Right ventricle myocardium inferior (tissue), 1 donor: ENCODE data around the gene EN2. TPM values are rescaled to one million over a fixed set of nuclear protein-coding genes. Genes with fewer than 3 reads are reported as not detected.

ENCODE experiments used
- ATAC-seq: fragments of 200-7000 bp; cut with Tn5 transposase; one replicate; pipeline ENCODE4 v1.9.1; 2020; ENCODE audit warnings: mild to moderate bottlenecking, moderate library complexity
- DNase-seq: peaks from one replicate; pipeline ENCODE4 v3.0.0; 2021; ENCODE audit errors: missing footprints
- intact Hi-C: fragments of 100-400 bp; cut with DNase I; formaldehyde crosslinking; loops from one replicate; pipeline ENCODE4 v1.11.0; 2022
- long read RNA-seq: library from polyadenylated mRNA; unstranded; transcript quantifications from one replicate; pipeline ENCODE4 v2.0.0, GENCODE V29; 2021
- total RNA-seq: library from RNA; stranded (reverse); fragmentation: NEBNext Ultra II Directional; extraction: Animal tissue kit (Norgen Biotek cat#: 25700); gene quantifications from one replicate; pipeline ENCODE4 v1.2.1, GENCODE V29; 2021
- donor health status: DM: no; HTN: yes; CAD: no; lungs with severe emphysema.

The EN2 gene
- total RNA-seq, result 0.11 TPM
- long read RNA-seq, result 0 reads

DNA sequence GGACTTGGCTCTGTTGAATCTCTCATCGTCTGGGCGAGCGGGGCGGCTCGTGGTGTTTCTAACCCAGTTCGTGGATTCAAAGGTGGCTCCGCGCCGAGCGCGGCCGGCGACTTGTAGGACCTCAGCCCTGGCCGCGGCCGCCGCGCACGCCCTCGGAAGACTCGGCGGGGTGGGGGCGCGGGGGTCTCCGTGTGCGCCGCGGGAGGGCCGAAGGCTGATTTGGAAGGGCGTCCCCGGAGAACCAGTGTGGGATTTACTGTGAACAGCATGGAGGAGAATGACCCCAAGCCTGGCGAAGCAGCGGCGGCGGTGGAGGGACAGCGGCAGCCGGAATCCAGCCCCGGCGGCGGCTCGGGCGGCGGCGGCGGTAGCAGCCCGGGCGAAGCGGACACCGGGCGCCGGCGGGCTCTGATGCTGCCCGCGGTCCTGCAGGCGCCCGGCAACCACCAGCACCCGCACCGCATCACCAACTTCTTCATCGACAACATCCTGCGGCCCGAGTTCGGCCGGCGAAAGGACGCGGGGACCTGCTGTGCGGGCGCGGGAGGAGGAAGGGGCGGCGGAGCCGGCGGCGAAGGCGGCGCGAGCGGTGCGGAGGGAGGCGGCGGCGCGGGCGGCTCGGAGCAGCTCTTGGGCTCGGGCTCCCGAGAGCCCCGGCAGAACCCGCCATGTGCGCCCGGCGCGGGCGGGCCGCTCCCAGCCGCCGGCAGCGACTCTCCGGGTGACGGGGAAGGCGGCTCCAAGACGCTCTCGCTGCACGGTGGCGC is at the start of gene EN2:
Gene EN2 (plus strand): TSS at position 19 of the 767 bp plus-strand sequence. CDS start 249 bp downstream, at position 268.
- ATAC-seq (no peak), DNase-seq (no peak)
- intact Hi-C loops, result loop anchor here (10.0 kb wide), 1 partner anchor 57 kb away; no protein-coding TSS in a partner anchor

DNA sequence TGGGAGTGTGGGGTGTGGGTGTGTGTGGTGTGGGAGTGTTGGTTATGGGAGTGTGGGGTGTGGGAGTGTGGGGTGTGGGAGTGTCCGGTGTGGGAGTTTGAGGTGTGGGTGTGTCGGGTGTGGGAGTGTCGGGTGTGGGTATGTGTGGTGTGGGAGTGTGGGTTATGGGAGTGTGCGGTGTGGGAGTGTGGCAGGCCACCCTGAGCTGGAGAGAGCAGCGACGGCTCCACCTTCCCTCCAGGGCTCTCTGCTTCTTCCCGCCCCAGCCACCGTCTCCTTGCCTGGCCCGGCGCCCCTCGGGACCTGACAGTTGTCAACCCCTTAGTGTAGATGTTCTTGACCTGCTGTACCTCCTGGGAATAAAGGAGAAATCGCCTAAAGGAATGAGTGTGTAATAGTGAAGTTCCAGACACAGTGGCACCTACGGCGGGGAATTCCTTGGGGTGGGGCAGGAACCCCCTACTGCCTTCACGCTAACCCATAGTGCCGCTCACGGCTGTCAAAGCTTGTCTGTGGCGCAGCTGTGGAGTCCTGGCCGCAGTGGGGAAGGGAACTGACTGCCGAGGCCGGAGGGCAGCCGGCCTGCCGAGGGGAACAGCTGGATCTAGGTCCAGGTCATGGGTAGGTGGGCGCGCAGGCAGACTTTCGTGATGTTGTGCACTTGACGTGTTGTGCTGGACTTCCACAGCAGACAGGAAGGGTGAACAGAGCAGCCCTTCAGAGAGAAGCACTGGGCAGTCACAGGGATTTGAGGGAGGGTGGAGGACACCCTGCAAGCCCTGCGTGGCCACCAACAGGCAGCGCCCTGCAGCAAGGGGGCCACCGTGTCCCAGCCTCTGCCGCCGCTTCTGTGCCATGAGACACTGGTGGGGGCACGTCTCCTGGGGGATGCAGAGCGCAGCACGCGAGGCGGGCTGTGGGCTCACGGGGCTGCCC is 49.0 kb upstream of the EN2 start:
- DNase-seq, result no peak
- no peak for ATAC-seq

DNA sequence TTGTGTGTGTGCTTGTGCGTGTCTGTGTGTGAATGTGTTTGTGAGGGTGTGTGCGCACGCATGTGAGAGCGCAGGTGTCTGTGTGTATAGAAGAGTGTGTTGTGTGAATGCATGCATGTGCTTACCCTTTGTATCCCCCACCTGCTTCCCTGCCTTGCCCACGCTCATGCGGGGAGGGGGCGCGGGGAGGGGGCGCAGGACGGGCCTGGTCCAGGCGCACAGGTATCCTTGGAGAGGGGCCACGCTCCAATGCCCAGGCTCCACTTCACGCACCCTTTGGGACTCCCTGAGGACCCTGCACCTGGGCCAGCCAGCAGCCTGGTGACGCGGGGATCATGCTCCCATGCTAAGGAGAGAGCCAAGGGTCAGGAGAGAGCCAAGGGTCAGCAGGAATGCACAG is 47.9 kb upstream of the EN2 start:
- ATAC-seq, result no peak
- intact Hi-C loops, result no loop called here

More for the DNA sequence above, 49.0 kb upstream of the EN2 start:
- intact Hi-C loops, result no loop called here

DNA sequence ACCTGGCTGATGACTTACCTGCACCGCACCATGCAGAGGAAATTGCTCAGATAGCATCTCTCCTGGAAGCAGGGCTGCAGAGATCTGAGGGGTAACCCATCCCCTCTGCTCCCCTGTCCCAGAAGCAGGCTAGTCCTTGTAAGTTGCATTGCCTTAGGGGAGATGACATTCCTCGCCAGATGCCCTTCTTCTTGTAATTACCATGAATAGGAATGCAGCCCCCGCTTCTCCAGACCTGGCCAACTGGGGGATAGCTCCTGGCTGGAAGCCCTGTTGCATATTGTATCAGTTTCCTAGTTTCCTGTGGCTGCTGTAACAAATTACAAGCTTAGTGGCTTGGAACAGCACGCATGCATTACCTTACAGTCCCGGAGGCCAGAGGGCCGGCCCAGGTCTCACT is 47.5 kb upstream of the EN2 start:
- ATAC-seq (no peak), DNase-seq (no peak)
- intact Hi-C loops, result no loop called here

More for the DNA sequence above, 47.9 kb upstream of the EN2 start:
- DNase-seq, result no peak

DNA sequence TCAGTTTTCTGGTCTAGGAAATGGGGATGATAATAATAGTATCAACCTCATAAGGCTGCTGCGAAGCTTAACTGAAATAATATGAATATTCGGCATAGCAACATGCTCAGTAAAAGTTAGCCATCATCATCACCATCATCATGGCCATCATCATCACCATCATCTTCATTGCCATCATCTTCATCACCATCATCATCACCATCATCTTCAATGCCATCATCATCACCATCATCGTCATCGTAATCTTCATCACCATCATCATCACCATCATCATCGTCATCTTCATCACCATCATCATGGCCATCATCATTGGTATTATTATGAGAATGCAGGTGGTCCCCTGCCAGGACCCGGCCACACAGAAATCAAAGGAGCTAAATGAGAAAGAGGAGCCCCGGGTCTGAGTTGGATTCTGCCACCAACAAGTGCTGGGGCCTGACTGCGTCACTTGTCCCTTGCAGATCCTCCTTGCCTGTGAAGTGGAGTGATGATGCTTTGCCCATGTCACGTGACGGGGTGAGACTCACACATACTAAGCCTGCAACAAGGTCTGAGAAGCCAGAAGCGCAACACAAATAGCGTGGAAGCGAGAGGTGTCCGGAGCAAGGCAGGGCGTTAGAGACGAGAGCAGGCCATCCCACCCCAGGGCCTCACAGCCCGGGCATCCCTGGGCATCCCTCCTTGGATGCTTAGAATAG is 46.1 kb upstream of the EN2 start:
- no peak for DNase-seq
- no peak for ATAC-seq
- intact Hi-C loops, result no loop called here

DNA sequence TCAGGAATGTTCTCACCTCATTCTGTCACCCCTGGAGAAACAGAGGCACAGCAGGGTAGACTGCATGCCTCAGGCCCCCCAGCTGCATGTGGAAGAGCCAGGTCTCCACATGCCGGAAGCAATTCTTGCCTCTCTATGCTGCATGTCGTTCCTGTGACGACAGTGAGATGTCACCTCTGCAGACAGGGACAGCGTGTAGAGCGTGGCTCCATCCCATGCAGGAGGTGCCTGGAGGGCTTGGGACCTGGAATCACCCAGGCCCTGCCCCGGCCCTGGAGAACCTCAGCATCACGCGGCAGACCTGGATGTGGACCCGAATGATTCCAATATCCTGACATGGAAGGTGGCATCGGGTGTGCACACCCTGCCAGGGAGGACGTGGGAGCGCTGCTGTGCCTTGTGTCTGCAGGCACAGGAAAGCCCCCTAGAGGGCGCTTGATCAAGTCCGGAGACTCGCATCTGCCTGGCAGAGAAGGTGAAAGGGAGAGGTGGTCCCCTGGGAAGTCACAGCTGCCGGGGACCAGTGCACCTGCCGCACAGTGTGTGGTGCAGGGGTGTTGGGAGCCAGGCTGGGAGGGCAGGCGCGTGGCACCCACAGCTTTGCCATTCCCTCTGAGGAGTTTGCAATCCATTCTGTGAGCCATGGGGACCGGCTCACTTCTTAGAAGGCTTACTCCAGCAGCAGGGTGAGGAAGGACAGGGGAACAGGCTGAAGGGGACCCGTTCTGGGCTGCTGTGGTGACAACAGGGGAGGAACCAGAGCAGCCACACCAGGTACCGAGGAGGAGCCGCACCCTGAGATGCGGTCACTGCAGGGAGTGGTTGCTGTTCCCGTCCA is 45.3 kb upstream of the EN2 start:
- DNase-seq, result no peak
- no peak for ATAC-seq
- intact Hi-C loops, result no loop called here

DNA sequence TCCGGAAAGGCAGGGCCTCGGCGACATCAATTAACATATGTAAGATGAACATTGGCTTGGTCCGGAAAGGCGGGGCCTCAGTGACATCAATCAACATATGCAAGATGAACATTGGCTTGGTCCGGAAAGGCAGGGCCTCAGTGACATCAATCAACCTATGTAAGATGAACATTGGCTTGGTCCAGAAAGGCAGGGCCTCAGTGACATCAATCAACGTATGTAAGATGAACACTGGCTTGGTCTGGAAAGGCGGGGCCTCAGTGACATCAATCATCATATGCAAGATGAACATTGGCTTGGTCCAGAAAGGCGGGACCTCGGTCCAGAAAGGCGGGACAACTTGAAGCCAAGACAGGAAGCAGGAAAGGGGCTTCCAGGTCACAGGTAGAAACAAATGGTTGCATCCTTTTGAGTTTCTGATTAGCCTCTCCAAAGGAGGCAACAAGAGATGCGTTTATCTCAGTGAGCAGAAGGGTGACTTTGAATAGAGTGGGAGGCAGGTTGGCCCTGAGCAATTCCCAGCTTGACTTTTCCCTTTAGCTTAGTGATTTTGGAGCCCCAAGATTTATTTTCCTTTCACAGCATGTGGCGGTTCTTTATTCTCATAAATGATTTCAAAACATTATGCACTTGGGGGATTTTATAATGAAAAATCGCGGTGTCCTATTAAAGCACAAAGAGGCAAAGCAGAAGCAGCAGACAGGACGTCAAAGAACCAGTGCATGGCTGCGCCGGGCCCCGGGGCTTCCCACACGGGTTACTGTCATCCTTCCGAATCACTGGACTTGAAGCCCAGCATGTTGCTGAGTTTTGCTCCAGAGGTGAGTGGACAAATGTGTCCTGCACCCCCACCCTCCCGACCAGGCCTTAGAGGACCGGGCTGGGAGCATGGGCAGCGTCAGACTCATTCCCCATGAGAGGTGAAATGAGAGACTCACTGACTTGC is 43.1 kb upstream of the EN2 start:
- DNase-seq (no peak), ATAC-seq (no peak)
- intact Hi-C loops, result no loop called here

DNA sequence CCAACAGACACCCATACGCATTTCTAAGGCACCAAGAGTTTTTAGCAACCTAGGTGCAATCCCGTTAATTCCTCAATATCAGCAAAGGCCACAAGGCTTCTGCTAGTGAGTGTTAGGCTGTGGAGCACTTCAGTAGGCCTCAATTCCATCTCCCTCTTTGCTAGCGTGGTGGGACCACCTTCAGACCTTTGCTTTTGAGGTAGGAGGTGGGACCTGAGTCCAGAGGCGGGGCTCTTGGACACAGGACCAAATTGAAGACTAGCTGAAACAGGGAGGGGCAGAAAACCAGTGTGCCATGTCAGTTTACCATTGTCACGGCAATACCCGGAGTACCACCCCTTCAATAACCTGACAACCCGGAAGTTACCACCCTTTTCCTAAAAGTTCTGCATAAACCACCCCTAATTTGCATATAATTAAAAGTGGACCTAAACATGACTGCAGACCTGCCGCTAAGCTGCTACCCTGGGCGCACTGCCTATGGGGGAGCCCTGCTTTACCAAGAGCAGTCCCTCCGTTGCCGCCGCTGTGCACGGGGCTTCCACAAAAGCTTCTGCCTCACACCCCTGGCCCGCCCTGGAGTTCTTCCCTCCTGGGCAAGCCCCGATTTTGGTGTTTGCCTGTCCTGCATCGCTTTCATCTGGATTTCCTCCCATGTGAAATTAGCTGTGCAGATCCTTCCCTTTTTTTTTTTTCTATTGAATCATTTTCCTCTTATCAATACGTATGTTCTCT is 41.1 kb upstream of the EN2 start:
- intact Hi-C loops, result no loop called here
- DNase-seq, result no peak
- no peak for ATAC-seq

DNA sequence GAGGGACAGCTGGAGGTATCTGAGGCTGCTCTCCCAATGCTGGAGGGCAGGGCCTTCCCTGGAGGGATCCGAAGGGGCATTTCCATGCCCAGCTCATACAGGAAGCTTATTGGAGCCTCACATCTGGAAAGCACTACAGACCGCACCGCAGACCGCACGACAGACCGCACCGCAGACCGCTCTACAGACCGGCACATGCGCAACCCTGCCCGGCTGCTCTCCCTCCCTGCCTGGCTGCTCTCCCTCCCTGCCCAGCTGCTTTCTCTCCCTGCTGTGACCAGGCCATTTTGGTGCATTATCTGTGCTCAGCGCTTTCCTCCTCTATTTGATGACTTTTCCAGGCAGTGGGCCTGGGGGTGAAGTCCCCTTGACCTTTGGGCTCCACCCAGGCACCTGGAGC is 39.6 kb upstream of the EN2 start:
- DNase-seq, result no peak
- intact Hi-C loops, result no loop called here
- ATAC-seq, result no peak

DNA sequence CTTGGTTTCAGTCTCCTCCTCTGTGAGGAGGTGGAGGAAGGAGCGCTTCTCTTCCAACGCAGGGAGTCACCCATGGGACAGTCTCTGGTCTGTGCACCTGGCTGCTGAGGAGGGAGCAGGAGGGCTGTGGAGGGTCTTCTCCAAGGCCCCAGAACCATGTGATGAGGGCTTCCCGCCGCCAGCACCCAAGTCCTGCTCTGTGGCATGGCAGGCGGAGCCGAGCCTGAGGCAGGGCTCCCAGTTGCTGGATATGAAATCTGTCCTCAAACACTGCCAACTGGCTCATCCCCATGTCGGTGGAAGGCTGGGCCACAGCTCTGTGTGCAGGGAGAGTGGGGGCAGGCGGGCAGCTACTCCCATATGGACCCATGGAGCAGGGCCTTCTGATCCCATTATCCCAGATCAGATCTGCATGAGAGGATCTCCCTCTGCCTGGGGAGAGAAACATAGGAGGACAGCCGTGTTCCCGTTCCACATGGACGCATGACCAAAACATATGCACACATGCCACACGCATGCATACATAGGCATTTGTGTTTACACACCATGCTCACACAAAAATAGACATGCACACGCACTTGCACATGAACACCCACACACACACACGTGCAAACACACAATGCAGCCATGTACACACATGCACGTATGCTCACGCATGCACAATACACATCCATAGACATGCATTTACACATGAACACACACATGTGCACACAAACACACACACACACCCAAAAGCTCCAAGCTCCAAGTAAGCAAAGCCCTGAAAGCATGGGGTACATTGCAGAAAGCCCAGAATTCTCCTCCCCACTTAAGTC is 38.8 kb upstream of the EN2 start:
- no peak for ATAC-seq
- no peak for DNase-seq
- intact Hi-C loops, result no loop called here

DNA sequence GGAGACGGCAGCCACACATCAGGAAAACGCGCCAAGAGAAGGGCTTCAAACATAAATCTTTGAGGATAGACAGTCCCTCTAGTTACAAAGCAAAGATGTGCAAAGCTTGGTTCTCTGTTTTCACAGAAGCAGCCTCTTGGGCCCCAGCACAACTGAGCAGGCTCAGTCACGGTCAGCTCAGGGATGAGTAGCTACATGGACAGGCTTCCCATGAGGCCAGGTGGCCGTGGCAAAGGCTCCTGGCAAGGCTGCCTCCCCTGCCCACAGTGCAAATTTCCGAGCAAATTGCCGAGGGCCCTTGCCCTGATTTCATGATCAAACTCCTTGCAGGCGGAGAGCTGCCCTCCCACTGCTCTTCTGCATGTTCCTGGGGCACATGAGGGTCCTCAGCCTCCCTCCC is 37.8 kb upstream of the EN2 start:
- intact Hi-C loops, result no loop called here
- DNase-seq (no peak), ATAC-seq (no peak)

DNA sequence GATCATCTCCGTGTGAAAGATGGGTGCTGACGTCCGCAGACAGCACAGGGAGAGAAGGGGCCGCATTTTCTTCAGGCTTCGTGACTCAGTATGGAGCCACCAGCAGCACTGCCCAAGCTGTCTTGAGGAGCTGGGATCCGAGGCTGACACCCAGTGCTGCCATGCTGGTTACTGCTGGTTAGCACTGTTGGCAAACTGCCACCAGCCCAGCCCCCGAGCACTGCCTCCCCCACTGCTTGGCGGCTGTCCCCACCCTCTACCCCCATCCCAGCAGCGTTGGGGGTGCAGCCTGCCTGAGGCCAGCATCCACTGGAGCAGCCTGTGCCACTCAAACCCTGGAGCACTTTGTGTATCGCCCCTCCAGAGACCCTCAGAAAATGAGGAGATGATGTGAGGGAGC is 35.8 kb upstream of the EN2 start:
- no peak for DNase-seq
- no peak for ATAC-seq
- intact Hi-C loops, result no loop called here

DNA sequence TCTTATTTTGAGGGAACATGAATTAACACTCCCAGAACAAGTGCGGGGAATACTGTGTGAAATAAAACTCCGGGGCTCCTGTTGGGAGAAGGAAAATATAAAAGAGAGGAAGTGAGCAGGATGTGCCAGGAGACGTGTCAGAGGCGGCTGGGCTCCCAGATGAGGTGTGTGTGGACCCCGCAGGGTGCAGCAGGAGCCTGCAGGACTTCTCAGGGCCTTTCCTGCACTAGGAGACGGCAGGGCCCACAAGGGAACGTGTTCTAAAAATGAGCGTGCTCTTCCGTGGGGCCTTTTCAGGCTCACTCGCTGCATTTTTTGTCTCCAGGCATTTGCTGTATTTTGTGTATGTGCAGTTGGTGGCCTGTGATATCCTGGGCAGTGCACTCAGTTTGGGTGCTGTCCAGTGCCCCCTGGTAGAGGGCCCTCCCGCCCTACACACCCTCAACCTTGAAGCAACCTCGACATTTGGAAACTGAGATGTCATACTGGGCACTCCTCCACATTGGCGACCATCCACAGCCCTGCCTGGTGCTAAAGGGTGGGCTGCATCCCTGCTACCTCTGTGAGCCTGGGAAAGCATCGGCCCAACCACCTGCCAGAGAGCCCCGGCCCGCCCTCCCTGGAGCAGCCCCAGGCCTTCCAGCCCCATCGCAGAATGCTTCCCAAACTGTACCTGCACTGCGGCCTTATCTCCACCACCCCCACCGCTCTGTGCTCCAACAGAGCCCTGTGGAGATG is 35.2 kb upstream of the EN2 start:
- ATAC-seq, result no peak
- intact Hi-C loops, result no loop called here
- no peak for DNase-seq

DNA sequence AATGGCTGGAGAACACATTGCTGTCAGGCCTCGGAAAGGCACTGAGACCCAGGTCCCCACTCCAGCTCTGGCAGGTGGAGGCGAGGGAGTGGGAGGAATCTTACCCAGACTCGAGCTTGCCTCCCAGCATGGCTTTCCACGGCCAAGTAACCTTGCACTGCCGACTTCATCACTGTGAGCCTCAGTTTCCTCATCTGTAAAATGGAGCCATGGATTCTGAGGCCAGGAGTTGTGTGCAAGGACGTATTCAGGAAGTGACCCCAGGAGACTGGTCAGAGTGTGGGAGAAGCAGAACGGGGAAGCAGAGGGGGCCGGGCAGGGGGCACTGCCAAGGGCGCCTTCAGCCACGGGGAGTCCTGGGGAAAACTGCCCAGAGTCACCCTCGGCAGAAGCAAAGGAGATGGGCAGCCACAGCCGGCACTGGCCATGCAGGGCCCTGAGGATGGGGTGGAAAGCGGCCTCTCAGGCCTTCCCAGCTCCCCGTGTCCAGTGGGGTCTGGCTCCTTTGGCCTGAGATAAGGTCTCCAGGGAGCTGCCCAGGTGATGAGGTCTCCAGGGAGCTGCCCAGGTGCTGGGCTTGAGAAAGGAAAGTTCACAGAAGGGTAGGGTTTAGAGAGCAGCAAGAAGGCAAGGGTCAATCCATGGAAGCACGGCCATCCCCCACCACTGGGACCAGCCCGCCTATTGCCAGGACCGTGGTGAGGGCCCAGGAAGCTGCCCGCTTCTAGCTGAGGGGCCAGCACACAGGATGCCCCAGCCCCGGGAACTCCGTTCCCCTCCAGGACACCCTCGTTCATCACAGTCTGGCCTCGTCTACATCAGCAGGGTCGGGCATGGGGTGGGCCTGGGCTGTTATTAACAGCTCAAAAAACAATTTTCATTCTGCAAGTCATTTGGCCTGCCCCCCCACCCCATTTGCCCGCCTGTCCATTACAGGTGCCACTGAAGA is 34.3 kb upstream of the EN2 start:
- intact Hi-C loops, result no loop called here
- ATAC-seq (no peak), DNase-seq (no peak)
